Ascending aorta (tissue), 2 donors: ENCODE data around the gene SIGLEC15. TPM values are rescaled to one million over a fixed set of nuclear protein-coding genes. Genes with fewer than 3 reads are reported as not detected.

Experiments
- DNase-seq, 2 donors: peaks; one replicate each; pipeline ENCODE4 v3.0.0-alpha.2; 2019; ENCODE audit warnings: low spot score in 2 of 2
- H3K27ac ChIP-seq, 2 donors: fragments of 200-600 bp; sonication (generic); one replicate each; pipeline ENCODE4 v1.5.1; 2016 to 2017; ENCODE audit warnings: mild to moderate bottlenecking in 1 of 2
- H3K27me3 ChIP-seq: fragments of 200-600 bp; sonication (generic); one replicate; pipeline ENCODE4 v1.5.1; 2017
- H3K36me3 ChIP-seq, 2 donors: fragments of 200-600 bp; sonication (generic); one replicate each; pipeline ENCODE4 v1.5.1; 2016
- H3K4me1 ChIP-seq, 2 donors: fragments of 200-600 bp; sonication (generic); one replicate each; pipeline ENCODE4 v1.5.1; 2016 to 2017; ENCODE audit warnings: mild to moderate bottlenecking in 1 of 2
- H3K4me3 ChIP-seq, 2 donors: fragments of 200-600 bp; sonication (generic); one replicate each; pipeline ENCODE4 v1.5.1; 2016 to 2017; ENCODE audit warnings: mild to moderate bottlenecking in 1 of 2
- H3K9me3 ChIP-seq, 2 donors: fragments of 200-600 bp; sonication (generic); one replicate each; pipeline ENCODE4 v1.5.1; 2016
- intact Hi-C: fragments of 100-400 bp; cut with DNase I; formaldehyde crosslinking; loops from one replicate; pipeline ENCODE4 v1.15.1; 2023
- total RNA-seq: library from RNA; depleted of rRNA; stranded (reverse); fragments of >200 nt; gene quantifications from one replicate; pipeline ENCODE4 v1.1.0, GENCODE V29; 2016
- TF ChIP-seq, protein P1 (sequence below), 3 experiments: fragments of 200-600 bp in 2 of 3; fragments of 450-650 bp in 1 of 3; sonication (generic) in 2 of 3; IDR thresholded peaks; one replicate each; pipeline ENCODE4 v1.5.1; 2016 to 2019; ENCODE audit warnings: antibody characterized with exemption in 3 of 3, mild to moderate bottlenecking in 1 of 3, moderate library complexity in 1 of 3

SIGLEC15 gene
- total RNA-seq, 1 donor from 2014 or later = not detected

DNA sequence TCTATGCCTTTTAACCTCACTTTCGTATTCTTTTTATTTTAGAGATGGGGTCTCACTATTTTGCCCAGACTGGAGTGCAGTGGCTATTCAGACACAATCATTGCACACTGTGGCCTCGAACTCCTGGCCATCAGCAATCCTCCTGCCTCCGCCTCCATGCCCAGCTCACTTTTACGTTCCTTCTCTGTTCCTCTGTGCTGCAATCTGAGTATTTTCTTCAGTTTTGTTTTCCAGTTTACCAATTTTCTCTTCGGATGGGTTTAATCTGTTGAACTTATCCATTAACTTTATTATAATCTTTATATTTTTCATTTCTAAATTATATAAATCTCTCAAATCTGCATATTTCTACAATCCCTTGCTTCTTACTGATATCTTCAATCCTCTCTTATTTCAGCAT, 38.6 kb downstream of the SIGLEC15 start:
- H3K36me3 ChIP-seq = peaks cover 50 to 73% of the 10 kb centered on the region in 2 donors
- no peaks in the 10 kb centered on the region for H3K9me3 ChIP-seq
- TF ChIP-seq, protein P1, sequence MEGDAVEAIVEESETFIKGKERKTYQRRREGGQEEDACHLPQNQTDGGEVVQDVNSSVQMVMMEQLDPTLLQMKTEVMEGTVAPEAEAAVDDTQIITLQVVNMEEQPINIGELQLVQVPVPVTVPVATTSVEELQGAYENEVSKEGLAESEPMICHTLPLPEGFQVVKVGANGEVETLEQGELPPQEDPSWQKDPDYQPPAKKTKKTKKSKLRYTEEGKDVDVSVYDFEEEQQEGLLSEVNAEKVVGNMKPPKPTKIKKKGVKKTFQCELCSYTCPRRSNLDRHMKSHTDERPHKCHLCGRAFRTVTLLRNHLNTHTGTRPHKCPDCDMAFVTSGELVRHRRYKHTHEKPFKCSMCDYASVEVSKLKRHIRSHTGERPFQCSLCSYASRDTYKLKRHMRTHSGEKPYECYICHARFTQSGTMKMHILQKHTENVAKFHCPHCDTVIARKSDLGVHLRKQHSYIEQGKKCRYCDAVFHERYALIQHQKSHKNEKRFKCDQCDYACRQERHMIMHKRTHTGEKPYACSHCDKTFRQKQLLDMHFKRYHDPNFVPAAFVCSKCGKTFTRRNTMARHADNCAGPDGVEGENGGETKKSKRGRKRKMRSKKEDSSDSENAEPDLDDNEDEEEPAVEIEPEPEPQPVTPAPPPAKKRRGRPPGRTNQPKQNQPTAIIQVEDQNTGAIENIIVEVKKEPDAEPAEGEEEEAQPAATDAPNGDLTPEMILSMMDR (IDR thresholded peaks at IDR 0.05) = no peak
- H3K4me3 ChIP-seq = no peak overlapping the region
- H3K4me1 ChIP-seq = no peaks in the 10 kb centered on the region
- intact Hi-C loops = no loop called here
- H3K27ac ChIP-seq = no peak overlapping the region
- DNase-seq = no peak
- H3K27me3 ChIP-seq = no peaks in the 10 kb centered on the region

DNA sequence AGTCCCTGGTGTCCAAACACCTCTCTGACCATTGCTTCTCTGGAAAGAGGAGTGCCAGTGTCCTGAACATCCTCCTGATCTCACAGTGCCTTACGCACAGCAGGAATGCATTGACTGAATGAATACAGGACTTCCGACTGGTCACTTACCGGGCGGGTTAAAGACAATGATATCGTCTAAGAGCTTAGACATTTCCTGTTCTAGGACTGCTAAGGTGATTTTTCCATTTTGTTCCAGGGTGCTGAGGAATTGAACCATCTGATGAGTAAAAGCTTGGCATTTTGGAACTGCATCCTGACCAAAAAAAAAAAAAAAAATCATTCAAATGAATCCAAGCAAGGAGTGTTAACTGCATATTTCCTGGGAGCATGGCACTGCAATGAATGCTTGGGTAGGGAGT, 40.0 kb downstream of the SIGLEC15 start:
- DNase-seq = no peak
- no peak overlapping the region for H3K27ac ChIP-seq
- intact Hi-C loops = no loop called here
- peaks cover 44 to 72% of the 10 kb centered on the region in 2 donors for H3K36me3 ChIP-seq
- TF ChIP-seq, protein P1 (IDR thresholded peaks at IDR 0.05) = no peak
- H3K9me3 ChIP-seq = no peaks in the 10 kb centered on the region
- H3K4me3 ChIP-seq = no peak overlapping the region
- no peaks in the 10 kb centered on the region for H3K4me1 ChIP-seq
- H3K27me3 ChIP-seq = no peaks in the 10 kb centered on the region

DNA sequence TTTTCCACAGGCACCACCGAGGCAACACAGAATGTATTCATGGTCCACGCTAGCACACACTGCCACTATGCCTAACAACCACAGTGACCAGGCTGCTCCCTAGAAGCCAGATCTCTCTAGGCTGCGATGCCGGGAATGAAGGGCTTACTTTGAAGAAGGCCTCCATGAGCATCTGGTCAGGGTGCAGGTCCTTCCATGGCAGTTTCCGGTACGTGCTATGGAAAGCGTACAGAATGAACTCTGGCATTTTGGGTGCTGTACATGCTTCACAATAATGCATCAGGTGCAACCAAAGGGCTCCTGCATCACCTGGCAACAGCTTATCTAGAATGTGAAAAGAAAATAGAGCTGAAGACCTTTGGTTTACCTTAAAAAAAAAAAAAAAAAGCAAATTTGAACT, 44.9 kb downstream of the SIGLEC15 start:
- no peak overlapping the region for H3K27ac ChIP-seq
- intact Hi-C loops = no loop called here
- TF ChIP-seq, protein P1 (IDR thresholded peaks at IDR 0.05) = no peak
- DNase-seq = no peak
- H3K4me3 ChIP-seq = no peak overlapping the region
- H3K4me1 ChIP-seq = no peaks in the 10 kb centered on the region
- no peaks in the 10 kb centered on the region for H3K9me3 ChIP-seq
- peaks cover 41 to 83% of the 10 kb centered on the region in 2 donors for H3K36me3 ChIP-seq
- H3K27me3 ChIP-seq = no peaks in the 10 kb centered on the region

DNA sequence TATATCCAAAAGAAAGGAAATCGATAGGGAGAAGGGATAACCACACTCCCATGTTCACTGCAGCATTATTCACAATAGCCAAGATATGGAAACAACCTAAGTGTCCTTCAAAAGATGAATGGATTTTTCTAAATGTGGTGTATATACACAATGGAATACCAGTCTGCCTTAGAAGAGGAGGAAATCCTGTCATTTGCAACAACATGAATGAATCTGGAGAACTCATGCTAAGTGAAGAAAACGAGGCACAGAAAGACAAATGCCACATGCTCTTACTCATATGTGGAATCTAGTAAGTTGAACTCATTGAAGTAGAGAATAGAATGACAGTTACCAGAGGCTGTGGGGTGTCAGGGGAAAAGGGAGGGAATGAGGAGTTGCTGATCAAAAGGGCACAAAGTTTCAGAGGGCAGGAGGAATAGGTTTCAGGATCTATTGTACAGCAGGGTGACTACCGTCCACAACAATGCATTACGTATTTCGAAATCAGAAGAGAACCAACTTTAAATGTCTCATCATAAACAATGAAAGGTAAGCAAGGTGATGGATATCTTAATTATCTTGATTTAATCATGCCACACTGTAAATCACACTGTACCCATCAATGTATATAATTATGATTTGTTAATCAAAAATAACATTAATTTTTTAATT, 46.1 kb downstream of the SIGLEC15 start:
- Histone ChIP-seq H3K27me3 (no peaks in the 10 kb centered on the region), H3K27ac (no peak overlapping the region), H3K4me1 (no peaks in the 10 kb centered on the region), H3K4me3 (no peak overlapping the region), H3K36me3 (peaks cover 41 to 81% of the 10 kb centered on the region in 2 donors), H3K9me3 (no peaks in the 10 kb centered on the region)
- TF ChIP-seq, protein P1 (IDR thresholded peaks at IDR 0.05) = no peak
- intact Hi-C loops = no loop called here
- DNase-seq = no peak

DNA sequence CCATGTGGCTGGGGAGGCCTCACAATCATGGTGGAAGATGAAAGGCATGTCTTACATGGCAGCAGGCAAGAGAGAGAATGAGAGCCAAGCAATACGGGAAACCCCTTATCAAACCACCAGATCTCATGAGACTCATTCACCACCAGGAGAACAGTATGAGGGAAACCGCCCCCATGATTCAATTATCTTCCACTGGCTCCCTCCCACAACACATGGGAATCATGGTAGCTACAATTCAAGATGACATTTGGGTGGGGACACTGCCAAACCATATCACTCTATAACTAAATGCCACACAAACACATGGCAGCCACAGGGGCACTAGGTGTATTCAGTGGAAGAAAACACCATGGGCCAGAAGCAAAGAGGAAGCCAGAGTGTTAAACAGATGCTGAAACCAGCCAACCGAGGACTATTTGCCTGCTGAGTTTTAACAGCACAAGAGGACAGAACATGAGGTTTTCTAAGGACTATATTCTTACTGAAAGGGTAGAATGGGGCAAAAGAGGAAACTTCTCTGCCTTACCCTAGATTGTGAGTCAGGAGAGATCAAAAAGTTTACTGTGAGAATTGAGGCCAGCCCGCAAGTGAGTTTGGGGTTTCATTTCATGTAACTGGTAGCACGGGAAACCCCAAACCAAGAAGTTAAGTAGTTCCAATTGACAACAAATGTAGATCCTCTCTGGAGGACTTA, 49.2 kb downstream of the SIGLEC15 start:
- no peaks in the 10 kb centered on the region for H3K4me1 ChIP-seq
- no peaks in the 10 kb centered on the region for H3K27me3 ChIP-seq
- TF ChIP-seq, protein P1 (IDR thresholded peaks at IDR 0.05) = no peak
- intact Hi-C loops = no loop called here
- H3K4me3 ChIP-seq = no peak overlapping the region
- H3K27ac ChIP-seq = no peak overlapping the region
- H3K36me3 ChIP-seq = peaks cover 34 to 77% of the 10 kb centered on the region in 2 donors
- H3K9me3 ChIP-seq = no peaks in the 10 kb centered on the region
- DNase-seq = no peak
